ENCODE results near the gene ZAR1. TPM values are rescaled to one million over a fixed set of nuclear protein-coding genes. Genes with fewer than 3 reads are reported as not detected.

ZAR1 gene
- total and polyA plus RNA-seq, 9 of the 15 experiments (the other 6 are each of a cell fraction or from before 2014, with no cell fraction given) = 0.07 to 0.84 (median 0.28) TPM; not detected in 1

GRCh38 chr4:48539597-48539996, 49.5 kb downstream of the ZAR1 start (continued):
- TF ChIP-seq CCNT2 (IDR thresholded peaks at IDR 0.05; ENCODE audit: borderline replicate concordance, extremely low read depth, insufficient read length, low read depth, low read length) = no peak
- no peak for TF ChIP-seq ZFP30 (CRISPR knock-in tag; IDR thresholded peaks at IDR 0.05; ENCODE audit: borderline replicate concordance)
- no peak for TF ChIP-seq ZNF165 (CRISPR knock-in tag; IDR thresholded peaks at IDR 0.05; ENCODE audit: borderline replicate concordance)
- TF ChIP-seq ZNF277 (CRISPR knock-in tag; IDR thresholded peaks at IDR 0.05; ENCODE audit: borderline replicate concordance) = no peak
- TF ChIP-seq PATZ1 (CRISPR knock-in tag; IDR thresholded peaks at IDR 0.05; ENCODE audit: borderline replicate concordance) = no peak

- ATAC-seq = no peak
- peaks cover 59% of the 10 kb centered on the region for H3K36me3 ChIP-seq (ENCODE audit: control insufficient read depth, insufficient read depth, low read length)
- no peak overlapping the region for H3K27ac ChIP-seq (ENCODE audit: extremely low read depth, low read depth, low read length)
- no peak overlapping the region for H3K9ac ChIP-seq (ENCODE audit: insufficient read depth in 1 of 2, low read depth in 2 of 2, low read length in 2 of 2)
- ChIA-PET POLR2A (no interaction called here), CTCF (ENCODE audit: low intra/inter-chr PET ratio) (no interaction called here)
- H3K4me1 ChIP-seq (replicated peaks in 1 of 2; ENCODE audit: control insufficient read depth in 2 of 2, insufficient read depth in 2 of 2, low read length in 2 of 2) = no peaks in the 10 kb centered on the region
- DNase-seq (ENCODE audit: extremely low read depth in 1 of 4, low spot score in 3 of 4) = no peak
- H3K9me1 ChIP-seq (ENCODE audit: control insufficient read depth, insufficient read depth, low read length) = no peaks in the 10 kb centered on the region
- no peak overlapping the region for H3K4me3 ChIP-seq
- H3K4me2 ChIP-seq (ENCODE audit: insufficient read depth, low read length) = no peak overlapping the region
- intact Hi-C loops (cut with micrococcal nuclease) = no loop called here
- no TSS peak for BruUV-seq (replicated peaks)
- no peaks in the 10 kb centered on the region for H3K27me3 ChIP-seq (ENCODE audit: control insufficient read depth in 2 of 2, insufficient read depth in 2 of 2, low read length in 2 of 2)
- no peaks in the 10 kb centered on the region for H3K9me3 ChIP-seq (replicated peaks; ENCODE audit: control insufficient read depth, insufficient read depth, low read depth, low read length)
- WGBS (ENCODE audit: insufficient coverage, low coverage, missing lambda C conversion rate) = 93% methylated on average over 2 of the region's 2 CpGs
- H3K79me2 ChIP-seq (ENCODE audit: control insufficient read depth, insufficient read depth, low read length) = no peaks in the 10 kb centered on the region
- in situ Hi-C loops (cut with MboI) = loop anchor here (5.0 to 10.0 kb wide), 2 partner anchors 238 to 416 kb away; no protein-coding TSS in a partner anchor
- no peak for FAIRE-seq
- H4K20me1 ChIP-seq (replicated peaks; ENCODE audit: control insufficient read depth, insufficient read depth, low read length) = no peaks in the 10 kb centered on the region
- H2AFZ ChIP-seq (ENCODE audit: low read depth, low read length) = no peak overlapping the region
- no peak for TF ChIP-seq NFYB (IDR thresholded peaks at IDR 0.05; ENCODE audit: extremely low read depth, insufficient read length)
- peak; percentile 63 for TF ChIP-seq RBM25 (IDR thresholded peaks at IDR 0.05; ENCODE audit: low read depth, low read length, severe bottlenecking)
These were observed 52.8 kb downstream of the ZAR1 start for GRCh38 chr4:48542888-48543287.

Measured in K562 (cell line).